HG02884 (cell line): Measurements from ENCODE around the gene B2M.
"Not testable (repeated sequence)": the region's sequence is repeated elsewhere in the genome, so short reads cannot be mapped to it uniquely, and the experiment has no call there.

ENCODE experiments used
- ATAC-seq: cut with Tn5 transposase; IDR thresholded peaks from one replicate; pipeline ENCODE4 v1.9.1; 2021; ENCODE audit warnings: mild to moderate bottlenecking, moderate library complexity; ENCODE audit not compliant: unreplicated experiment

B2M gene

GRCh38 chr15:44711096-44711742 lies at the start of gene B2M, which contains the start of gene PATL2:
TSS of gene B2M (plus strand) at chr15:44711517. CDS start at chr15:44711547, 30 bp downstream.
TSS of gene PATL2 (minus strand) at chr15:44711323. CDS start at chr15:44676490, 34,833 bp downstream.
- ATAC-seq: peak; percentile 74

GRCh38 chr15:44661576-44661975 lies 49.7 kb upstream of the B2M start:
- no peak for ATAC-seq

- peak; percentile 49 for ATAC-seq
These were observed 48.6 kb upstream of the B2M start for GRCh38 chr15:44662478-44663409.

GRCh38 chr15:44663410-44664308 lies 47.7 kb upstream of the B2M start, which contains the start of gene SPG11:
TSS of gene SPG11 (minus strand) at chr15:44663662. CDS start at chr15:44663647, 15 bp downstream.
- ATAC-seq: peak; percentile 72

GRCh38 chr15:44666210-44667038 lies 44.9 kb upstream of the B2M start:
- ATAC-seq: no peak

GRCh38 chr15:44667039-44667360 lies 44.3 kb upstream of the B2M start:
- no peak for ATAC-seq

GRCh38 chr15:44668921-44669320 lies 42.4 kb upstream of the B2M start:
- no peak for ATAC-seq

- ATAC-seq: no peak
These were observed 41.0 kb upstream of the B2M start for GRCh38 chr15:44670087-44670950.

GRCh38 chr15:44673639-44674038 lies 37.7 kb upstream of the B2M start:
- ATAC-seq: no peak

GRCh38 chr15:44675911-44676310 lies 35.4 kb upstream of the B2M start:
- no peak for ATAC-seq

- no peak for ATAC-seq
These were observed 34.6 kb upstream of the B2M start for GRCh38 chr15:44676676-44677075.

GRCh38 chr15:44682211-44682610 lies 29.1 kb upstream of the B2M start:
- no peak for ATAC-seq

- ATAC-seq: not testable (repeated sequence)
These were observed 28.3 kb upstream of the B2M start for GRCh38 chr15:44682809-44683682.

- not testable (repeated sequence) for ATAC-seq
These were observed 22.0 kb upstream of the B2M start for GRCh38 chr15:44689318-44689717.

- ATAC-seq: not testable (repeated sequence)
These were observed 21.1 kb upstream of the B2M start for GRCh38 chr15:44690245-44690644.

- no peak for ATAC-seq
These were observed 18.7 kb upstream of the B2M start for GRCh38 chr15:44692659-44693058.

GRCh38 chr15:44694416-44694815 lies 16.9 kb upstream of the B2M start:
- no peak for ATAC-seq

- no peak for ATAC-seq
These were observed 16.0 kb upstream of the B2M start for GRCh38 chr15:44695294-44695693.
